Ectodermal cell (in vitro differentiated cells): Measurements from ENCODE around the gene AGBL1.

ENCODE experiments used
- H3K27ac ChIP-seq: 2 replicates; pipeline ENCODE4 v1.7.0; 2013; ENCODE audit warnings: mild to moderate bottlenecking, low read depth, low read length; ENCODE audit not compliant: insufficient read depth, poor library complexity, severe bottlenecking
- H3K27me3 ChIP-seq: 2 replicates; pipeline ENCODE4 v1.7.0; 2013; ENCODE audit warnings: mild to moderate bottlenecking, low read length; ENCODE audit not compliant: insufficient read depth, control insufficient read depth, poor library complexity, severe bottlenecking
- H3K36me3 ChIP-seq: one replicate; pipeline ENCODE4 v1.7.0; 2013; ENCODE audit warnings: low read length; ENCODE audit not compliant: control insufficient read depth, insufficient read depth
- H3K4me1 ChIP-seq: one replicate; pipeline ENCODE4 v1.7.0; 2013; ENCODE audit warnings: low read length; ENCODE audit not compliant: control insufficient read depth, insufficient read depth
- H3K4me3 ChIP-seq: 2 replicates; pipeline ENCODE4 v1.7.0; 2013; ENCODE audit warnings: low read depth, low read length, control low read depth; ENCODE audit not compliant: insufficient read depth
- H3K9me3 ChIP-seq: 2 replicates; pipeline ENCODE4 v1.7.0; 2013; ENCODE audit warnings: mild to moderate bottlenecking, low read length, moderate library complexity; ENCODE audit not compliant: control insufficient read depth
- whole genome bisulfite sequencing, 2 experiments: methylation state at CpG; one replicate each; pipeline ENCODE4 v1.1.7; 2013; ENCODE audit warnings: missing lambda C conversion rate in 2 of 2; 5-methylcytosine and 5-hydroxymethylcytosine counted together

Gene AGBL1

GRCh38 chr15:86383611-86384010, 303.9 kb downstream of the AGBL1 start:
- no peaks in the 10 kb centered on the region for H3K27me3 ChIP-seq
- H3K27ac ChIP-seq = no peak overlapping the region
- H3K36me3 ChIP-seq = no peaks in the 10 kb centered on the region
- H3K9me3 ChIP-seq = no peaks in the 10 kb centered on the region
- WGBS, 2 experiments = 91 to 96% methylated on average over 6 of the region's 6 CpGs
- no peaks in the 10 kb centered on the region for H3K4me1 ChIP-seq
- no peak overlapping the region for H3K4me3 ChIP-seq

DNA sequence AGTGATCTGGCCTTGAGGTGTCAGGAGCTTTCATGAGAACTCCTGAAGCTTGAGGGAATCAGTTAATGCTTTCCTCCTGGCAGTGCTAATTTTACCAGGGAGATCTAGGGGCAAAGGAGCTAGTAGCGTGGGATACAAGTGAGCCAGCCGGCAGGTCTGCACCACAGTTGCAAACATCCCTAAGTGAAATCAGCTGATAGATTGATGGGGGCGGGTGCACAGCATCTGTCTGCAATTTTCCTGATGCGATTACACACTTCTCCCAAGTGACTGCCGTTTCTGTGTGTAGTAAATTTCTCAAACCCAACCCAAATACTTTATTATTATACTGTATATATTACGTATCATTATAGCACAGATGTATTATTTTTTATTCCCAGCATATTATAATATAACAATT, 304.5 kb downstream of the AGBL1 start:
- no peak overlapping the region for H3K4me3 ChIP-seq
- no peaks in the 10 kb centered on the region for H3K4me1 ChIP-seq
- H3K27ac ChIP-seq = no peak overlapping the region
- no peaks in the 10 kb centered on the region for H3K36me3 ChIP-seq
- H3K9me3 ChIP-seq = no peaks in the 10 kb centered on the region
- 86 to 95% methylated on average over 4 to 5 of the region's 6 CpGs for WGBS, 2 experiments
- no peaks in the 10 kb centered on the region for H3K27me3 ChIP-seq

- Histone ChIP-seq H3K27ac (no peak overlapping the region), H3K9me3 (no peaks in the 10 kb centered on the region), H3K4me1 (no peaks in the 10 kb centered on the region), H3K27me3 (no peaks in the 10 kb centered on the region), H3K4me3 (no peak overlapping the region), H3K36me3 (no peaks in the 10 kb centered on the region)
- WGBS, 2 experiments = 93 to 100% methylated on average over 1 of the region's 1 CpG
Measured at GRCh38 chr15:86392296-86392695, 312.6 kb downstream of the AGBL1 start.

- Histone ChIP-seq H3K27ac (no peak overlapping the region), H3K4me3 (no peak overlapping the region), H3K36me3 (no peaks in the 10 kb centered on the region), H3K9me3 (no peaks in the 10 kb centered on the region), H3K4me1 (no peaks in the 10 kb centered on the region), H3K27me3 (no peaks in the 10 kb centered on the region)
- 95 to 97% methylated on average over 2 of the region's 2 CpGs for WGBS, 2 experiments
Measured at GRCh38 chr15:86392874-86393273, 313.2 kb downstream of the AGBL1 start.

- H3K27me3 ChIP-seq = no peaks in the 10 kb centered on the region
- H3K4me3 ChIP-seq = no peak overlapping the region
- H3K27ac ChIP-seq = no peak overlapping the region
- no peaks in the 10 kb centered on the region for H3K9me3 ChIP-seq
- 100% methylated on average over 1 of the region's 1 CpG; no CpG with 5 or more reads in 1 of the 2 experiments for WGBS, 2 experiments
- no peaks in the 10 kb centered on the region for H3K36me3 ChIP-seq
- H3K4me1 ChIP-seq = no peaks in the 10 kb centered on the region
Measured at GRCh38 chr15:86394866-86395265, 315.2 kb downstream of the AGBL1 start.

GRCh38 chr15:86399041-86399954, 319.6 kb downstream of the AGBL1 start:
- Histone ChIP-seq H3K4me3 (no peak overlapping the region), H3K27me3 (no peaks in the 10 kb centered on the region), H3K9me3 (no peaks in the 10 kb centered on the region), H3K36me3 (no peaks in the 10 kb centered on the region), H3K4me1 (no peaks in the 10 kb centered on the region), H3K27ac (no peak overlapping the region)
- WGBS, 2 experiments = 92 to 97% methylated on average over 5 of the region's 5 CpGs

DNA sequence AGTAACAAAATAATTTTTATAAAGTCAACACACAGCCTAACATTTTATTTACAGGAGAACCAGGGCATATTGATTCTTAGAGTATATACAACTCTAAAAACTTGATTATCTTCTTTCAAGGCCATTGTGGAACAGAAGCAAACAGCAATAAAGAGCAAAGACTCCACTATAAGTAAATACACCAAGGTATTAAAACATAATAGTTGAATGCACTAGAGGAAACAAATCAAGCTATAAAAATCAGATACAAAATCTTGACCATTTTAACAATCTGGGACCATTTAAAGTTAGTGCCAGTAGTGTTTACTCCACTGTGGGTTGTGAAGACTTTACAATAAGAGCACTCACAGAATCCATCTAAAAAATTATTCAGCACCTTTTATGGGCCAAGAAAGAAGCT, 323.6 kb downstream of the AGBL1 start:
- no peaks in the 10 kb centered on the region for H3K27me3 ChIP-seq
- H3K27ac ChIP-seq = no peak overlapping the region
- H3K9me3 ChIP-seq = no peaks in the 10 kb centered on the region
- H3K4me3 ChIP-seq = no peak overlapping the region
- H3K36me3 ChIP-seq = no peaks in the 10 kb centered on the region
- no peaks in the 10 kb centered on the region for H3K4me1 ChIP-seq

GRCh38 chr15:86403914-86404583, 324.4 kb downstream of the AGBL1 start:
- no peaks in the 10 kb centered on the region for H3K36me3 ChIP-seq
- no peaks in the 10 kb centered on the region for H3K27me3 ChIP-seq
- no peaks in the 10 kb centered on the region for H3K9me3 ChIP-seq
- no peaks in the 10 kb centered on the region for H3K4me1 ChIP-seq
- no peak overlapping the region for H3K4me3 ChIP-seq
- no peak overlapping the region for H3K27ac ChIP-seq
- 94% methylated on average over 3 of the region's 3 CpGs for WGBS, 2 experiments

DNA sequence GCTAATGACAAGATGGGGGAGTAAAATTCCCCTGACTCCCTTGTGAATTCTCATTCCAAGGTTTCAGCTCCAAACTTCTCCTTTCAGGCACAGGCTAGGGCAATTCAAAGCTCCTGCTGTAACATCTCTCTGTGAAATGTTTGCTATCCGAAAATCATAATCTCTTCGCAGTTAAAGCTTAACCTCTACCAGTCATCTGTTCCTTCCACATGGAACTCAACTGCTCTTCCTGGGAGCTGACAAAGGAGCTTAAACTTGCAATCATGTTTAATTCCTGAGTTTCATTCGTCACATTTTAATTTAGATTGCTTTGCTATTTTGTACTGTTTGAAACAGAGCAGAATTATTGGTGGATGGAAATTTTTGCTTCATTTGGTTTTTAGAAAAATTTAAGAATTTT, 328.6 kb downstream of the AGBL1 start:
- H3K4me3 ChIP-seq = no peak overlapping the region
- no peak overlapping the region for H3K27ac ChIP-seq
- H3K9me3 ChIP-seq = no peaks in the 10 kb centered on the region
- no peaks in the 10 kb centered on the region for H3K36me3 ChIP-seq
- no peaks in the 10 kb centered on the region for H3K4me1 ChIP-seq
- no peaks in the 10 kb centered on the region for H3K27me3 ChIP-seq
- WGBS, 2 experiments = 94 to 99% methylated on average over 3 of the region's 3 CpGs

- Histone ChIP-seq H3K27ac (no peak overlapping the region), H3K27me3 (no peaks in the 10 kb centered on the region), H3K36me3 (no peaks in the 10 kb centered on the region), H3K4me3 (no peak overlapping the region), H3K4me1 (no peaks in the 10 kb centered on the region), H3K9me3 (no peaks in the 10 kb centered on the region)
- WGBS, 2 experiments = 89 to 100% methylated on average over 2 of the region's 2 CpGs
Measured at GRCh38 chr15:86411916-86412315, 332.2 kb downstream of the AGBL1 start.
